GM23338 (cell line): Measurements from ENCODE around the gene PAMR1. TPM values are rescaled to one million over a fixed set of nuclear protein-coding genes. Genes with fewer than 3 reads are reported as not detected.

Source experiments
- ATAC-seq: fragments of 200-7000 bp; cut with Tn5 transposase; 3 replicates; pipeline ENCODE4 v1.9.1; 2020
- DNase-seq: peaks from one replicate; pipeline ENCODE4 v3.0.0-alpha.2; 2015; ENCODE audit warnings: low spot score
- H2AFZ ChIP-seq: fragments of 200-600 bp; sonication (generic); 2 replicates; pipeline ENCODE4 v1.8.0; 2016; ENCODE audit warnings: antibody characterized with exemption, mild to moderate bottlenecking, moderate library complexity
- H3F3A ChIP-seq: fragments of 200-600 bp; sonication (generic); replicated peaks from 2 replicates; pipeline ENCODE4 v1.8.0; 2017; ENCODE audit warnings: antibody characterized with exemption, mixed run types, low read depth
- H3K27ac ChIP-seq: fragments of 200-600 bp; sonication (generic); 2 replicates; pipeline ENCODE4 v1.6.1; 2016; ENCODE audit warnings: low read depth
- H3K27me3 ChIP-seq: fragments of 200-600 bp; sonication (generic); 2 replicates; pipeline ENCODE4 v1.8.0; 2016; ENCODE audit warnings: mild to moderate bottlenecking, mixed run types, moderate library complexity; ENCODE audit not compliant: insufficient read depth
- H3K36me3 ChIP-seq: fragments of 200-600 bp; sonication (generic); 2 replicates; pipeline ENCODE4 v1.8.0; 2016; ENCODE audit warnings: mild to moderate bottlenecking; ENCODE audit not compliant: insufficient read depth
- H3K4me1 ChIP-seq: fragments of 200-600 bp; sonication (generic); 2 replicates; pipeline ENCODE4 v1.8.0; 2016; ENCODE audit warnings: mild to moderate bottlenecking, moderate library complexity; ENCODE audit not compliant: insufficient read depth
- H3K4me2 ChIP-seq: fragments of 200-600 bp; sonication (generic); 2 replicates; pipeline ENCODE4 v1.7.1; 2017; ENCODE audit warnings: mixed run types
- H3K4me3 ChIP-seq: fragments of 200-600 bp; sonication (generic); 2 replicates; pipeline ENCODE4 v1.6.1; 2016; ENCODE audit warnings: mixed run types
- H3K79me2 ChIP-seq: fragments of 200-600 bp; sonication (generic); replicated peaks from 2 replicates; pipeline ENCODE4 v1.8.0; 2017; ENCODE audit warnings: mild to moderate bottlenecking; ENCODE audit not compliant: insufficient read depth
- H3K9me2 ChIP-seq: fragments of 200-600 bp; sonication (generic); 2 replicates; pipeline ENCODE4 v1.8.0; 2017; ENCODE audit not compliant: insufficient read depth
- H4K20me1 ChIP-seq: fragments of 200-600 bp; sonication (generic); replicated peaks from 2 replicates; pipeline ENCODE4 v1.8.0; 2017; ENCODE audit warnings: mild to moderate bottlenecking; ENCODE audit not compliant: insufficient read depth
- H3K27ac Mint-ChIP-seq: 2 replicates; pipeline ENCODE4 v1.8.0; 2020; ENCODE audit warnings: inconsistent platforms, mild to moderate bottlenecking, moderate library complexity, mixed read lengths
- H3K27me3 Mint-ChIP-seq: 3 replicates; pipeline ENCODE4 v1.8.0; 2022; ENCODE audit warnings: low read depth, mild to moderate bottlenecking, moderate library complexity, mixed read lengths, inconsistent platforms; ENCODE audit not compliant: insufficient read depth, poor library complexity
- H3K36me3 Mint-ChIP-seq: 3 replicates; pipeline ENCODE4 v1.8.0; 2021; ENCODE audit warnings: low read depth, mild to moderate bottlenecking, inconsistent platforms, moderate library complexity, mixed read lengths
- H3K4me1 Mint-ChIP-seq: 3 replicates; pipeline ENCODE4 v1.8.0; 2020; ENCODE audit warnings: mild to moderate bottlenecking, inconsistent platforms, mixed read lengths
- H3K4me3 Mint-ChIP-seq: 3 replicates; pipeline ENCODE4 v1.8.0; 2021; ENCODE audit warnings: moderate library complexity, mild to moderate bottlenecking, inconsistent platforms, mixed read lengths
- H3K9me3 Mint-ChIP-seq: 3 replicates; pipeline ENCODE4 v1.8.0; 2020; ENCODE audit warnings: moderate library complexity, mild to moderate bottlenecking, inconsistent platforms, mixed read lengths
- CTCF ChIP-seq, 2 experiments: fragments of 200-600 bp in 1 of 2; sonication (generic) in 1 of 2; conservative IDR thresholded peaks; 2 replicates each; pipeline versions ENCODE4 v1.5.1 to v1.6.1; 2016 to 2017; ENCODE audit warnings: antibody characterized with exemption in 2 of 2, low read depth in 2 of 2, mild to moderate bottlenecking in 2 of 2, moderate library complexity in 1 of 2
- ETS1 ChIP-seq: IDR thresholded peaks from 2 replicates; pipeline ENCODE4 v1.6.1; 2016; ENCODE audit warnings: antibody characterized with exemption
- EZH2phosphoT487 ChIP-seq: fragments of 200-600 bp; sonication (generic); IDR thresholded peaks from one replicate; pipeline ENCODE4 v1.8.1; 2018; ENCODE audit warnings: antibody characterized with exemption; ENCODE audit not compliant: unreplicated experiment
- NANOG ChIP-seq: IDR thresholded peaks from 2 replicates; pipeline ENCODE4 v1.6.1; 2016; ENCODE audit warnings: antibody characterized with exemption, borderline replicate concordance
- STAT1 ChIP-seq: IDR thresholded peaks from one replicate; pipeline ENCODE4 v1.6.1; 2016; ENCODE audit warnings: antibody characterized with exemption; ENCODE audit not compliant: unreplicated experiment
- polyA plus RNA-seq: library from polyadenylated mRNA; unstranded; fragments of >200 nt; fragmentation: Nextera tagmentation; extraction: Ambion mirVana; gene quantifications from 2 replicates; pipeline ENCODE4 v1.2.1, GENCODE V29; 2016
- total RNA-seq: library from RNA; depleted of rRNA; stranded (reverse); fragments of >200 nt; shearing (Covaris generic); gene quantifications from 2 replicates; pipeline ENCODE4 v1.2.3, GENCODE V29; 2014
- TF ChIP-seq, protein P1 (sequence below): fragments of 250-450 bp; sonication (Bioruptor Pico); IDR thresholded peaks from 2 replicates; pipeline ENCODE4 v1.5.0; 2020; ENCODE audit warnings: mild to moderate bottlenecking, moderate library complexity

Gene PAMR1
- total and polyA plus RNA-seq, 2 experiments from 2014 or later = 1.6 to 3.1 TPM

- H3K9me3 Mint-ChIP-seq = no peaks in the 10 kb centered on the region
- no peak overlapping the region for H3K27ac Mint-ChIP-seq
- Histone ChIP-seq H2AFZ (no peak overlapping the region), H3K4me1 (peaks cover 4% of the 10 kb centered on the region; the same call in 1 of the 2 replicates), H3K4me2 (no peak overlapping the region), H3K9me2 (no peaks in the 10 kb centered on the region), H3K79me2 (no peaks in the 10 kb centered on the region), H3K36me3 (no peaks in the 10 kb centered on the region), H3K27ac (no peak overlapping the region), H3F3A (no peaks in the 10 kb centered on the region), H4K20me1 (no peaks in the 10 kb centered on the region), H3K4me3 (no peak overlapping the region), H3K27me3 (peaks cover 31% of the 10 kb centered on the region)
- H3K27me3 Mint-ChIP-seq = peaks cover 20% of the 10 kb centered on the region
- H3K4me3 Mint-ChIP-seq = no peak overlapping the region
- no peak for TF ChIP-seq EZH2phosphoT487
- no peak for TF ChIP-seq CTCF (conservative IDR thresholded peaks at IDR 0.05; ENCODE audit: low read depth in 2 of 2)
- TF ChIP-seq STAT1 = no peak
- TF ChIP-seq NANOG = no peak
- TF ChIP-seq, protein P1, sequence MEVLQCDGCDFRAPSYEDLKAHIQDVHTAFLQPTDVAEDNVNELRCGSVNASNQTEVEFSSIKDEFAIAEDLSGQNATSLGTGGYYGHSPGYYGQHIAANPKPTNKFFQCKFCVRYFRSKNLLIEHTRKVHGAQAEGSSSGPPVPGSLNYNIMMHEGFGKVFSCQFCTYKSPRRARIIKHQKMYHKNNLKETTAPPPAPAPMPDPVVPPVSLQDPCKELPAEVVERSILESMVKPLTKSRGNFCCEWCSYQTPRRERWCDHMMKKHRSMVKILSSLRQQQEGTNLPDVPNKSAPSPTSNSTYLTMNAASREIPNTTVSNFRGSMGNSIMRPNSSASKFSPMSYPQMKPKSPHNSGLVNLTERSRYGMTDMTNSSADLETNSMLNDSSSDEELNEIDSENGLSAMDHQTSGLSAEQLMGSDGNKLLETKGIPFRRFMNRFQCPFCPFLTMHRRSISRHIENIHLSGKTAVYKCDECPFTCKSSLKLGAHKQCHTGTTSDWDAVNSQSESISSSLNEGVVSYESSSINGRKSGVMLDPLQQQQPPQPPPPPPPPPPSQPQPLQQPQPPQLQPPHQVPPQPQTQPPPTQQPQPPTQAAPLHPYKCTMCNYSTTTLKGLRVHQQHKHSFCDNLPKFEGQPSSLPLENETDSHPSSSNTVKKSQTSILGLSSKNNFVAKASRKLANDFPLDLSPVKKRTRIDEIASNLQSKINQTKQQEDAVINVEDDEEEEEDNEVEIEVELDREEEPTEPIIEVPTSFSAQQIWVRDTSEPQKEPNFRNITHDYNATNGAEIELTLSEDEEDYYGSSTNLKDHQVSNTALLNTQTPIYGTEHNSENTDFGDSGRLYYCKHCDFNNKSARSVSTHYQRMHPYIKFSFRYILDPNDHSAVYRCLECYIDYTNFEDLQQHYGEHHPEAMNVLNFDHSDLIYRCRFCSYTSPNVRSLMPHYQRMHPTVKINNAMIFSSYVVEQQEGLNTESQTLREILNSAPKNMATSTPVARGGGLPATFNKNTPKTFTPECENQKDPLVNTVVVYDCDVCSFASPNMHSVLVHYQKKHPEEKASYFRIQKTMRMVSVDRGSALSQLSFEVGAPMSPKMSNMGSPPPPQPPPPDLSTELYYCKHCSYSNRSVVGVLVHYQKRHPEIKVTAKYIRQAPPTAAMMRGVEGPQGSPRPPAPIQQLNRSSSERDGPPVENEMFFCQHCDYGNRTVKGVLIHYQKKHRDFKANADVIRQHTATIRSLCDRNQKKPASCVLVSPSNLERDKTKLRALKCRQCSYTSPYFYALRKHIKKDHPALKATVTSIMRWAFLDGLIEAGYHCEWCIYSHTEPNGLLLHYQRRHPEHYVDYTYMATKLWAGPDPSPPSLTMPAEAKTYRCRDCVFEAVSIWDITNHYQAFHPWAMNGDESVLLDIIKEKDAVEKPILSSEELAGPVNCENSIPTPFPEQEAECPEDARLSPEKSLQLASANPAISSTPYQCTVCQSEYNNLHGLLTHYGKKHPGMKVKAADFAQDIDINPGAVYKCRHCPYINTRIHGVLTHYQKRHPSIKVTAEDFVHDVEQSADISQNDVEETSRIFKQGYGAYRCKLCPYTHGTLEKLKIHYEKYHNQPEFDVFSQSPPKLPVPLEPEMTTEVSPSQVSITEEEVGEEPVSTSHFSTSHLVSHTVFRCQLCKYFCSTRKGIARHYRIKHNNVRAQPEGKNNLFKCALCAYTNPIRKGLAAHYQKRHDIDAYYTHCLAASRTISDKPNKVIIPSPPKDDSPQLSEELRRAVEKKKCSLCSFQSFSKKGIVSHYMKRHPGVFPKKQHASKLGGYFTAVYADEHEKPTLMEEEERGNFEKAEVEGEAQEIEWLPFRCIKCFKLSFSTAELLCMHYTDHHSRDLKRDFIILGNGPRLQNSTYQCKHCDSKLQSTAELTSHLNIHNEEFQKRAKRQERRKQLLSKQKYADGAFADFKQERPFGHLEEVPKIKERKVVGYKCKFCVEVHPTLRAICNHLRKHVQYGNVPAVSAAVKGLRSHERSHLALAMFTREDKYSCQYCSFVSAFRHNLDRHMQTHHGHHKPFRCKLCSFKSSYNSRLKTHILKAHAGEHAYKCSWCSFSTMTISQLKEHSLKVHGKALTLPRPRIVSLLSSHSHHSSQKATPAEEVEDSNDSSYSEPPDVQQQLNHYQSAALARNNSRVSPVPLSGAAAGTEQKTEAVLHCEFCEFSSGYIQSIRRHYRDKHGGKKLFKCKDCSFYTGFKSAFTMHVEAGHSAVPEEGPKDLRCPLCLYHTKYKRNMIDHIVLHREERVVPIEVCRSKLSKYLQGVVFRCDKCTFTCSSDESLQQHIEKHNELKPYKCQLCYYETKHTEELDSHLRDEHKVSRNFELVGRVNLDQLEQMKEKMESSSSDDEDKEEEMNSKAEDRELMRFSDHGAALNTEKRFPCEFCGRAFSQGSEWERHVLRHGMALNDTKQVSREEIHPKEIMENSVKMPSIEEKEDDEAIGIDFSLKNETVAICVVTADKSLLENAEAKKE (CRISPR knock-in tag) = no peak
- no peak for TF ChIP-seq ETS1
- no peak for DNase-seq
- no peak for ATAC-seq
- H3K36me3 Mint-ChIP-seq = no peaks in the 10 kb centered on the region
- H3K4me1 Mint-ChIP-seq = peaks cover 7% of the 10 kb centered on the region; the same call in 2 of the 3 replicates
These were observed 99.7 kb downstream of the PAMR1 start for GRCh38 chr11:35425603-35426212.
